Esophagus muscularis mucosa (tissue), 4 donors: ENCODE data around the gene HSP90AA1. TPM values are rescaled to one million over a fixed set of nuclear protein-coding genes. Genes with fewer than 3 reads are reported as not detected.

Source experiments
- DNase-seq: peaks from one replicate; pipeline ENCODE4 v3.0.0-alpha.2; 2017; ENCODE audit errors: extremely low spot score
- H3K27ac ChIP-seq, 4 donors: fragments of 200-600 bp; sonication (generic); replicated peaks in 1 of 4; 1 replicate in 3 of 4; 2 replicates in 1 of 4; pipeline ENCODE4 v1.5.1; 2016 to 2019; ENCODE audit warnings: mild to moderate bottlenecking in 1 of 4
- H3K27me3 ChIP-seq, 4 donors: fragments of 200-600 bp; sonication (generic); one replicate each; pipeline versions ENCODE4 v1.5.1 to v1.6.0; 2016 to 2019
- H3K36me3 ChIP-seq, 4 donors: fragments of 200-600 bp; sonication (generic); one replicate each; pipeline ENCODE4 v1.5.1; 2016 to 2019
- H3K4me1 ChIP-seq, 4 donors: fragments of 200-600 bp; sonication (generic); one replicate each; pipeline ENCODE4 v1.5.1; 2016 to 2019
- H3K4me3 ChIP-seq, 4 donors: fragments of 200-600 bp; sonication (generic); 1 replicate in 2 of 4; 2 replicates in 2 of 4; pipeline ENCODE4 v1.5.1; 2016 to 2019; ENCODE audit warnings: mild to moderate bottlenecking in 4 of 4, moderate library complexity in 1 of 4
- H3K9me3 ChIP-seq, 4 donors: fragments of 200-600 bp; sonication (generic); 1 replicate in 3 of 4; 2 replicates in 1 of 4; pipeline ENCODE4 v1.5.1; 2016 to 2019
- CTCF ChIP-seq, 3 experiments: fragments of 200-600 bp in 2 of 3; fragments of 450-650 bp in 1 of 3; sonication (generic) in 2 of 3; IDR thresholded peaks; one replicate each; pipeline ENCODE4 v1.5.1; 2017 to 2019; ENCODE audit warnings: antibody characterized with exemption in 3 of 3, mild to moderate bottlenecking in 2 of 3, moderate library complexity in 1 of 3
- EP300 ChIP-seq: sonication (generic); formaldehyde crosslinking; IDR thresholded peaks from one replicate; pipeline ENCODE4 v1.6.1; 2017; ENCODE audit warnings: antibody characterized with exemption
- POLR2A ChIP-seq: fragments of 450-650 bp; IDR thresholded peaks from one replicate; pipeline ENCODE4 v1.6.1; 2017; ENCODE audit warnings: antibody characterized with exemption, moderate library complexity, mild to moderate bottlenecking, low read depth
- POLR2AphosphoS5 ChIP-seq, 2 donors: sonication (generic); formaldehyde crosslinking; IDR thresholded peaks; one replicate each; pipeline ENCODE4 v1.6.1; 2017; ENCODE audit warnings: antibody characterized with exemption in 2 of 2
- WGBS: methylation state at CpG from one replicate; pipeline ENCODE4 v1.1.5; 2018; 5-methylcytosine and 5-hydroxymethylcytosine counted together
- intact Hi-C: fragments of 100-400 bp; cut with DNase I; formaldehyde crosslinking; loops from one replicate; pipeline ENCODE4 v1.15.1; 2023
- total RNA-seq, 4 donors: library from RNA; depleted of rRNA; stranded (reverse); fragments of >200 nt; gene quantifications; one replicate each; pipeline versions ENCODE4 v1.1.0 to v1.2.1, GENCODE V29; 2016

Gene HSP90AA1
- total RNA-seq, 4 donors from 2014 or later, result 256 to 605 (median 376) TPM

GRCh38 chr14:102094101-102094500 lies 7.3 kb upstream of the HSP90AA1 start:
- no peaks in the 10 kb centered on the region for H3K27me3 ChIP-seq
- intact Hi-C loops, result loop anchor here (10.0 kb wide), 2 partner anchors 221 to 329 kb away; partner anchors contain the start of genes PPP2R5C and ZNF839
- no peak for DNase-seq

GRCh38 chr14:102092806-102093205 lies 6.0 kb upstream of the HSP90AA1 start:
- no peak overlapping the region for H3K27ac ChIP-seq
- H3K36me3 ChIP-seq, result no peaks in the 10 kb centered on the region
- no peak for DNase-seq
- H3K4me1 ChIP-seq, result peaks cover 6 to 22% (median 19%) of the 10 kb centered on the region in 4 donors
- H3K9me3 ChIP-seq, result no peaks in the 10 kb centered on the region
- 89% methylated on average over 10 of the region's 10 CpGs for WGBS
- no peak overlapping the region for H3K4me3 ChIP-seq
- TF ChIP-seq CTCF (IDR thresholded peaks at IDR 0.05) (no peak), EP300 (no peak), POLR2A (no peak), POLR2AphosphoS5 (IDR thresholded peaks at IDR 0.05) (no peak)
- intact Hi-C loops, result loop anchor here (10.0 kb wide), 2 partner anchors 222 to 328 kb away; partner anchors contain the start of genes PPP2R5C and ZNF839
- H3K27me3 ChIP-seq, result no peaks in the 10 kb centered on the region

More at GRCh38 chr14:102094101-102094500, 7.3 kb upstream of the HSP90AA1 start:
- peaks cover 3 to 12% (median 8%) of the 10 kb centered on the region in 4 donors for H3K4me1 ChIP-seq
- WGBS, result 73% methylated on average over 7 of the region's 7 CpGs
- TF ChIP-seq POLR2AphosphoS5 (IDR thresholded peaks at IDR 0.05), result no peak
- no peak for TF ChIP-seq CTCF (IDR thresholded peaks at IDR 0.05)
- TF ChIP-seq EP300, result no peak
- H3K4me3 ChIP-seq, result no peak overlapping the region
- no peaks in the 10 kb centered on the region for H3K36me3 ChIP-seq
- H3K9me3 ChIP-seq, result no peaks in the 10 kb centered on the region
- H3K27ac ChIP-seq, result no peak overlapping the region

- Histone ChIP-seq H3K27me3 (no peaks in the 10 kb centered on the region), H3K4me1 (peaks cover 3 to 18% (median 14%) of the 10 kb centered on the region in 4 donors), H3K9me3 (no peaks in the 10 kb centered on the region), H3K27ac (no peak overlapping the region), H3K4me3 (no peak overlapping the region), H3K36me3 (peaks cover 0 to 2% (median 1%) of the 10 kb centered on the region in 4 donors)
- TF ChIP-seq POLR2A (no peak), CTCF (IDR thresholded peaks at IDR 0.05) (no peak), POLR2AphosphoS5 (IDR thresholded peaks at IDR 0.05) (no peak), EP300 (no peak)
- 83% methylated on average over 3 of the region's 3 CpGs for WGBS
- no peak for DNase-seq
- intact Hi-C loops, result loop anchor here (10.0 kb wide), 2 partner anchors 224 to 326 kb away; partner anchors contain the start of genes PPP2R5C and ZNF839
These were observed 3.9 kb upstream of the HSP90AA1 start for GRCh38 chr14:102090713-102091112.

- Histone ChIP-seq H3K27ac (no peak overlapping the region), H3K4me3 (no peak overlapping the region), H3K4me1 (peaks cover 12 to 28% (median 24%) of the 10 kb centered on the region in 4 donors), H3K36me3 (peaks cover 5 to 11% (median 9%) of the 10 kb centered on the region in 4 donors), H3K9me3 (no peaks in the 10 kb centered on the region), H3K27me3 (no peaks in the 10 kb centered on the region)
- intact Hi-C loops, result loop anchor here (10.0 kb wide), 2 partner anchors 225 to 325 kb away; partner anchors contain the start of genes PPP2R5C and ZNF839
- no peak for TF ChIP-seq POLR2A
- 89% methylated on average over 11 of the region's 11 CpGs for WGBS
- no peak for DNase-seq
These were observed 2.9 kb upstream of the HSP90AA1 start for GRCh38 chr14:102089621-102090343.

GRCh38 chr14:102088012-102088792 lies 1.4 kb upstream of the HSP90AA1 start:
- intact Hi-C loops, result no loop called here
- Histone ChIP-seq H3K4me3 (peak overlapping the region; percentile 90 to 94 (median 92)), H3K36me3 (peaks cover 15 to 26% (median 24%) of the 10 kb centered on the region in 4 donors), H3K9me3 (no peaks in the 10 kb centered on the region), H3K27ac (peak overlapping the region; percentile 98 to 100 (median 100)), H3K4me1 (peaks cover 28 to 43% (median 39%) of the 10 kb centered on the region in 4 donors), H3K27me3 (no peaks in the 10 kb centered on the region)
- no peak for DNase-seq
- TF ChIP-seq POLR2AphosphoS5 (IDR thresholded peaks at IDR 0.05), result peak; percentile 16 to 45
- TF ChIP-seq EP300, result no peak
- WGBS, result 38% methylated on average over 38 of the region's 39 CpGs
